ENCODE data around the gene KDM1B. TPM values are rescaled to one million over a fixed set of nuclear protein-coding genes. Genes with fewer than 3 reads are reported as not detected.

KDM1B gene
- total and polyA plus RNA-seq, 2 donors (not counting 1 experiment from before 2014, with no cell fraction given): 12.0 to 26.1 TPM

DNA sequence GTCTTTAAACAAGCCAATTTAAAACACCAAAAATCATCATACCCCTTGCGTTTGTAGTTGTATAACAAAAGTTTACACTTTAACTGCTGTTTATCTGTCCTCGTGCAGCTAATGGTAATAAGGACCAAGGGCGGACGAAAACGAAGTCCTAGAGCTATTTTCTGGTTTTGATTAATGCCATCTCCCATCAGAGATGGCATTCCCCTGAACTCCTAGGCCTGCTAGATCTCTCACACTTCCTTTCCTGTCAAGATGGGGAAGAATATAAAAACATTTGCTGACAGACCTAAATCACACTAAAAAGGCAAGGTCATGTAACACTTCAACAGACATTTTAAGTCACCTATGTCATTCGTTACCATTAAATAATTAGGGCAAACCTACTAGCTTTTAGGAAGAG, 99.6 kb downstream of the KDM1B start:
- Histone ChIP-seq H3K4me1 (ENCODE audit: control insufficient read depth, extremely low read depth, insufficient read depth, low read length) (peaks cover under 1% of the 10 kb centered on the region), H3K9me3 (ENCODE audit: control insufficient read depth, insufficient read depth, low read depth, low read length) (no peaks in the 10 kb centered on the region), H3K4me2 (ENCODE audit: extremely low read depth, insufficient read depth, low read length) (no peak overlapping the region), H2AFZ (ENCODE audit: low read length) (no peak overlapping the region), H3K36me3 (ENCODE audit: control insufficient read depth, insufficient read depth, low read length) (peaks cover 8% of the 10 kb centered on the region), H3K79me2 (ENCODE audit: control insufficient read depth, insufficient read depth, low read length) (peaks cover 85% of the 10 kb centered on the region), H3K27ac (ENCODE audit: insufficient read depth, low read length) (no peak overlapping the region), H3K27me3 (ENCODE audit: control insufficient read depth, insufficient read depth, low read length) (no peaks in the 10 kb centered on the region), H3K4me3 (replicated peaks in 1 of 4; ENCODE audit: control extremely low read depth in 1 of 4, insufficient read depth in 1 of 4, low read depth in 3 of 4, low read length in 4 of 4) (no peak overlapping the region), H3K9ac (ENCODE audit: insufficient read depth, low read length) (no peak overlapping the region), H4K20me1 (ENCODE audit: control insufficient read depth, extremely low read depth, insufficient read depth, low read length) (no peaks in the 10 kb centered on the region)
- no peak for TF ChIP-seq EZH2 (IDR thresholded peaks at IDR 0.05; ENCODE audit: low read length, missing control alignments)
- TF ChIP-seq, protein P1, sequence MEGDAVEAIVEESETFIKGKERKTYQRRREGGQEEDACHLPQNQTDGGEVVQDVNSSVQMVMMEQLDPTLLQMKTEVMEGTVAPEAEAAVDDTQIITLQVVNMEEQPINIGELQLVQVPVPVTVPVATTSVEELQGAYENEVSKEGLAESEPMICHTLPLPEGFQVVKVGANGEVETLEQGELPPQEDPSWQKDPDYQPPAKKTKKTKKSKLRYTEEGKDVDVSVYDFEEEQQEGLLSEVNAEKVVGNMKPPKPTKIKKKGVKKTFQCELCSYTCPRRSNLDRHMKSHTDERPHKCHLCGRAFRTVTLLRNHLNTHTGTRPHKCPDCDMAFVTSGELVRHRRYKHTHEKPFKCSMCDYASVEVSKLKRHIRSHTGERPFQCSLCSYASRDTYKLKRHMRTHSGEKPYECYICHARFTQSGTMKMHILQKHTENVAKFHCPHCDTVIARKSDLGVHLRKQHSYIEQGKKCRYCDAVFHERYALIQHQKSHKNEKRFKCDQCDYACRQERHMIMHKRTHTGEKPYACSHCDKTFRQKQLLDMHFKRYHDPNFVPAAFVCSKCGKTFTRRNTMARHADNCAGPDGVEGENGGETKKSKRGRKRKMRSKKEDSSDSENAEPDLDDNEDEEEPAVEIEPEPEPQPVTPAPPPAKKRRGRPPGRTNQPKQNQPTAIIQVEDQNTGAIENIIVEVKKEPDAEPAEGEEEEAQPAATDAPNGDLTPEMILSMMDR (conservative IDR thresholded peaks at IDR 0.05 in 1 of 2, IDR thresholded peaks at IDR 0.05 in 1 of 2; ENCODE audit: low read depth in 1 of 2, low read length in 2 of 2): no peak
- DNase-seq (ENCODE audit: low read depth in 2 of 2): no peak

DNA sequence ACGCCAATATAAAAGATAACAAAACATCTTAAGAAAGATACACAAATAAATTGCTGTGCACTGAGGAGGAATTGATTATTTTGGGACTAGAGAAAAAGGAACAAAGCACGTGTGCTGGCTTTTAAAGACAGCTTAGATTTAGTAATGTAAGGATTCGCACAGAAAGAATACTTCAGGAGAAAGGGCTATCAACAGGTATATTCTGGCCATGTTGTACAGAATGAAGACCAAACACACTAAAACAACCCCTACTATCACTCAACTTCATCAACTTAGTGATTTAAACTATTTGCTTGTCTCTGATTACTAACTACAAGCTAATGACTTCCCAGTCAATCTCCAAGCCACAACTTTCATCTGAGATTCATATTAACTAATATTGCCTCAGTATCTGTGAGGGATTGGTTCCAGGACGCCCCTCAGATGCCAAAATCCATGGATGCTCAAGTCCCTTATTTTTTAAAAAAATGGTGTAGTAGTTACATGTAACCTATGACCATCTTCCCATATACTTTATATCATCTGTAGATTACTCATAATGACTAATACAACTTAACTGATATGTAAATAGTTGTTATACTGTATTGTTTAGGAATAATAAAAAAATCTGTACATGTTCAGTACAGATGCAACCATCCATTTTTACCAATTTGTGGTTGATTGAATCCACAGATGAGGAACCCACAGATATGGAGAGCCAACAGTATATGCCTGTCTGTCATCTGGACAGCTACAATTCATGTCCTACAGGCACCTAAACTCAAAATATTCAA, 104.6 kb downstream of the KDM1B start:
- no peak for DNase-seq (ENCODE audit: low read depth in 2 of 2)
- Histone ChIP-seq H3K36me3 (ENCODE audit: control insufficient read depth, insufficient read depth, low read length) (peaks cover 4% of the 10 kb centered on the region), H3K4me1 (ENCODE audit: control insufficient read depth, extremely low read depth, insufficient read depth, low read length) (peaks cover 12% of the 10 kb centered on the region), H3K4me3 (replicated peaks in 1 of 4; ENCODE audit: control extremely low read depth in 1 of 4, insufficient read depth in 1 of 4, low read depth in 3 of 4, low read length in 4 of 4) (no peak overlapping the region), H3K27ac (ENCODE audit: insufficient read depth, low read length) (no peak overlapping the region), H3K9ac (ENCODE audit: insufficient read depth, low read length) (no peak overlapping the region), H4K20me1 (ENCODE audit: control insufficient read depth, extremely low read depth, insufficient read depth, low read length) (no peaks in the 10 kb centered on the region), H3K9me3 (ENCODE audit: control insufficient read depth, insufficient read depth, low read depth, low read length) (no peaks in the 10 kb centered on the region), H3K27me3 (ENCODE audit: control insufficient read depth, insufficient read depth, low read length) (no peaks in the 10 kb centered on the region), H3K4me2 (ENCODE audit: extremely low read depth, insufficient read depth, low read length) (peak overlapping the region; percentile 10), H2AFZ (ENCODE audit: low read length) (no peak overlapping the region), H3K79me2 (ENCODE audit: control insufficient read depth, insufficient read depth, low read length) (peaks cover 90% of the 10 kb centered on the region)
- TF ChIP-seq EZH2 (IDR thresholded peaks at IDR 0.05; ENCODE audit: low read length, missing control alignments): no peak
- TF ChIP-seq, protein P1 (conservative IDR thresholded peaks at IDR 0.05 in 1 of 2, IDR thresholded peaks at IDR 0.05 in 1 of 2; ENCODE audit: low read depth in 1 of 2, low read length in 2 of 2): no peak

DNA sequence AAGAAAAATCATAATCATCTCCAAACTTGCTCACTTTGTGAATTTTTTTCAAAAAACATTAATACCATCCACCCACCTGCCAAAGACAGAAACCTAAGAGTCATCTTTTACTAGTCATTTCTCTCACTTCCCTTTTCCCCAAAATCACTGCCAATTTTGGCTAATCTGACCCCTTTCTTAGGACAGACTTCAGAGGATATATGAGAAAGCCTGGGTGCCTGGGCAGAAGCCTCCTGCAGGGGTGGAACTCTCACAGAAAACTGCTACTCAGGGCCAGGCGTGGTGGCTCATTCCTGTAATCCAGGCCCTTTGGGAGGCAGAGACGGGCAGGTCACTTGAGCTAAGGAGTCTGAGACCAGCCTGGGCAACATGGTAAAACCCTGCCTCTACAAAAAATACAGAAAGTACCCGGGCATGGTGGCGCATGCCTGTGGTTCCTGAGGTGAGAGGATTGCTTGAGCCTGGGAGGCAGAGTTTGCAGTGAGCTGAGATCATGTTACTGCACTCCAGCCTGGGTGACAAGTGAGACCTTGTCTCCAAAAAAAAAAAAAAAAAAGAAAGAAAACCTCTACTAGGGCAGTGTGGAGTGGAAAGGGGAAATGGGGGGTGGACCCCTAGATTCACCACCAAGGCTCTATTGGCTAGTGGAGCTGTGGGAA, 105.4 kb downstream of the KDM1B start:
- Histone ChIP-seq H3K27ac (ENCODE audit: insufficient read depth, low read length) (peak overlapping the region; percentile 1), H2AFZ (ENCODE audit: low read length) (no peak overlapping the region), H4K20me1 (ENCODE audit: control insufficient read depth, extremely low read depth, insufficient read depth, low read length) (no peaks in the 10 kb centered on the region), H3K27me3 (ENCODE audit: control insufficient read depth, insufficient read depth, low read length) (no peaks in the 10 kb centered on the region), H3K9me3 (ENCODE audit: control insufficient read depth, insufficient read depth, low read depth, low read length) (no peaks in the 10 kb centered on the region), H3K4me1 (ENCODE audit: control insufficient read depth, extremely low read depth, insufficient read depth, low read length) (peaks cover 14% of the 10 kb centered on the region), H3K36me3 (ENCODE audit: control insufficient read depth, insufficient read depth, low read length) (peaks cover 3% of the 10 kb centered on the region), H3K9ac (ENCODE audit: insufficient read depth, low read length) (no peak overlapping the region), H3K4me3 (replicated peaks in 1 of 4; ENCODE audit: control extremely low read depth in 1 of 4, insufficient read depth in 1 of 4, low read depth in 3 of 4, low read length in 4 of 4) (peak overlapping the region in 2 of 4 experiments; percentile 9 to 11), H3K4me2 (ENCODE audit: extremely low read depth, insufficient read depth, low read length) (peak overlapping the region; percentile 36), H3K79me2 (ENCODE audit: control insufficient read depth, insufficient read depth, low read length) (peaks cover 82% of the 10 kb centered on the region)
- DNase-seq (ENCODE audit: low read depth in 2 of 2): peak; percentile 36 to 67
- TF ChIP-seq, protein P1 (conservative IDR thresholded peaks at IDR 0.05 in 1 of 2, IDR thresholded peaks at IDR 0.05 in 1 of 2; ENCODE audit: low read depth in 1 of 2, low read length in 2 of 2): peak in 1 of 2 donors; percentile 12
- no peak for TF ChIP-seq EZH2 (IDR thresholded peaks at IDR 0.05; ENCODE audit: low read length, missing control alignments)
